ENCODE measurements around the gene ISG20L2.

Gene ISG20L2

DNA sequence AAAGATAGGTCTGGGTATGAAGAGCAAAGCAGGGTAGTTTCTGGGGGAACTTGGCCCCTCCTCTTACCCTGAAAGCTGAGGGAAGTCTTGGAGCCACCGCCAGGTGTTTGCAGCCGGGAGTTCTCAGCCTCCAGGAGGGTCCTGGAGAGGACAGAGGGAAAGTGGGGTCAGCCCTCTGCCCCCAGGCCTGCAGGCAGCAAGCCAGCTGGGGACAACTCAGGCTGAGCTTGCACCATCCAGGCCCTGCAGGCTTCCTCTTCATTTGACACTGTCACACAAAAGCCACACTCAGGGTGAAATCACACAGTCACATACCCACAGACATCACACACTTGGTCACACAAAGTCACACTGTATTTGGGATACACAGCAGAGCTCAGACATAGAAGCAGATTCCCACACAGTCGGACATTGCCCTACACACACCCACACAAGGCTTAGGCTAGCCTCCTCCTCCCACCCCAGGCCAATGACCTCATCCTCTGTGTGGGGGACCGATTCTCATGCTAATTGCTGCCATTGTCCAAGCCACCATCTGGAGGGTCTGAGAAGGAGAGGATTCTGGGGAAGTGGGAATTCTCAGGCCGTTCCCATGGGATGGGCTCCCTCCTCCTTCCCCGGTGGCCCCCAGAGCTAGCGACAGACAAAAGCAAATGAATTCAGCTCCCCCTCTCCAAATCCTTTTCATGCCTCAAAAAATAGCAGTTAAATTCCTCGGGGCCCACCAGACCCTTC lies 55.0 kb downstream of the ISG20L2 start:
- no peak overlapping the region for H3K4me3 ChIP-seq (ENCODE audit: low read depth, low read length)
- DNase-seq (ENCODE audit: low read depth), result no peak

More for the DNA sequence above, 55.0 kb downstream of the ISG20L2 start:
- TF ChIP-seq, protein P1, sequence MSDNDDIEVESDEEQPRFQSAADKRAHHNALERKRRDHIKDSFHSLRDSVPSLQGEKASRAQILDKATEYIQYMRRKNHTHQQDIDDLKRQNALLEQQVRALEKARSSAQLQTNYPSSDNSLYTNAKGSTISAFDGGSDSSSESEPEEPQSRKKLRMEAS (IDR thresholded peaks at IDR 0.05; ENCODE audit: low read depth, low read length), result no peak
- TF ChIP-seq MYC (IDR thresholded peaks at IDR 0.05; ENCODE audit: low read depth, low read length), result no peak
- TF ChIP-seq, protein P2, sequence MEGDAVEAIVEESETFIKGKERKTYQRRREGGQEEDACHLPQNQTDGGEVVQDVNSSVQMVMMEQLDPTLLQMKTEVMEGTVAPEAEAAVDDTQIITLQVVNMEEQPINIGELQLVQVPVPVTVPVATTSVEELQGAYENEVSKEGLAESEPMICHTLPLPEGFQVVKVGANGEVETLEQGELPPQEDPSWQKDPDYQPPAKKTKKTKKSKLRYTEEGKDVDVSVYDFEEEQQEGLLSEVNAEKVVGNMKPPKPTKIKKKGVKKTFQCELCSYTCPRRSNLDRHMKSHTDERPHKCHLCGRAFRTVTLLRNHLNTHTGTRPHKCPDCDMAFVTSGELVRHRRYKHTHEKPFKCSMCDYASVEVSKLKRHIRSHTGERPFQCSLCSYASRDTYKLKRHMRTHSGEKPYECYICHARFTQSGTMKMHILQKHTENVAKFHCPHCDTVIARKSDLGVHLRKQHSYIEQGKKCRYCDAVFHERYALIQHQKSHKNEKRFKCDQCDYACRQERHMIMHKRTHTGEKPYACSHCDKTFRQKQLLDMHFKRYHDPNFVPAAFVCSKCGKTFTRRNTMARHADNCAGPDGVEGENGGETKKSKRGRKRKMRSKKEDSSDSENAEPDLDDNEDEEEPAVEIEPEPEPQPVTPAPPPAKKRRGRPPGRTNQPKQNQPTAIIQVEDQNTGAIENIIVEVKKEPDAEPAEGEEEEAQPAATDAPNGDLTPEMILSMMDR (IDR thresholded peaks at IDR 0.05; ENCODE audit: low read depth, low read length), result no peak
- TF ChIP-seq POLR2A (IDR thresholded peaks at IDR 0.05; ENCODE audit: extremely low read depth, insufficient read length), result no peak
